ENCODE measurements around the gene IGFBP6. TPM values are rescaled to one million over a fixed set of nuclear protein-coding genes. Genes with fewer than 3 reads are reported as not detected.
"Not testable (repeated sequence)": the region's sequence is repeated elsewhere in the genome, so short reads cannot be mapped to it uniquely, and the experiment has no call there.

The IGFBP6 gene
- total RNA-seq, 1 donor from 2014 or later, result 33.7 TPM

GRCh38 chr12:53105256-53105655 lies 7.8 kb downstream of the IGFBP6 start:
- H3K36me3 ChIP-seq (ENCODE audit: control insufficient read depth, insufficient read depth, low read length), result no peaks in the 10 kb centered on the region
- TF ChIP-seq CTCF (IDR thresholded peaks at IDR 0.05; ENCODE audit: insufficient read depth, low read length, poor library complexity, severe bottlenecking), result no peak
- no peak for DNase-seq (ENCODE audit: low read depth)
- no peak overlapping the region for H3K4me3 ChIP-seq (ENCODE audit: low read depth, low read length)
- no peaks in the 10 kb centered on the region for H3K27me3 ChIP-seq (ENCODE audit: control insufficient read depth, insufficient read depth, low read length)

- Histone ChIP-seq H3K36me3 (ENCODE audit: control insufficient read depth, insufficient read depth, low read length) (no peaks in the 10 kb centered on the region), H3K27me3 (ENCODE audit: control insufficient read depth, insufficient read depth, low read length) (no peaks in the 10 kb centered on the region), H3K4me3 (ENCODE audit: low read depth, low read length) (no peak overlapping the region)
- no peak for TF ChIP-seq CTCF (IDR thresholded peaks at IDR 0.05; ENCODE audit: insufficient read depth, low read length, poor library complexity, severe bottlenecking)
- no peak for DNase-seq (ENCODE audit: low read depth)
These were observed 8.4 kb downstream of the IGFBP6 start for GRCh38 chr12:53105712-53106439.

- TF ChIP-seq CTCF (IDR thresholded peaks at IDR 0.05; ENCODE audit: insufficient read depth, low read length, poor library complexity, severe bottlenecking), result no peak
- DNase-seq (ENCODE audit: low read depth), result no peak
- no peaks in the 10 kb centered on the region for H3K27me3 ChIP-seq (ENCODE audit: control insufficient read depth, insufficient read depth, low read length)
- no peaks in the 10 kb centered on the region for H3K36me3 ChIP-seq (ENCODE audit: control insufficient read depth, insufficient read depth, low read length)
- no peak overlapping the region for H3K4me3 ChIP-seq (ENCODE audit: low read depth, low read length)
These were observed 9.7 kb downstream of the IGFBP6 start for GRCh38 chr12:53107122-53107521.

- DNase-seq (ENCODE audit: low read depth); H3K4me3 ChIP-seq (ENCODE audit: low read depth, low read length); H3K27me3 ChIP-seq (ENCODE audit: control insufficient read depth, insufficient read depth, low read length); H3K36me3 ChIP-seq (ENCODE audit: control insufficient read depth, insufficient read depth, low read length): not testable (repeated sequence)
These were observed 15.0 kb downstream of the IGFBP6 start for GRCh38 chr12:53112431-53112830.

- Histone ChIP-seq H3K27me3 (ENCODE audit: control insufficient read depth, insufficient read depth, low read length) (no peaks in the 10 kb centered on the region), H3K4me3 (ENCODE audit: low read depth, low read length) (no peak overlapping the region), H3K36me3 (ENCODE audit: control insufficient read depth, insufficient read depth, low read length) (no peaks in the 10 kb centered on the region)
- DNase-seq (ENCODE audit: low read depth), result no peak
- TF ChIP-seq CTCF (IDR thresholded peaks at IDR 0.05; ENCODE audit: insufficient read depth, low read length, poor library complexity, severe bottlenecking), result no peak
These were observed 15.8 kb downstream of the IGFBP6 start for GRCh38 chr12:53113136-53113705.

- Histone ChIP-seq H3K4me3 (ENCODE audit: low read depth, low read length) (no peak overlapping the region), H3K27me3 (ENCODE audit: control insufficient read depth, insufficient read depth, low read length) (no peaks in the 10 kb centered on the region), H3K36me3 (ENCODE audit: control insufficient read depth, insufficient read depth, low read length) (no peaks in the 10 kb centered on the region)
- no peak for TF ChIP-seq CTCF (IDR thresholded peaks at IDR 0.05; ENCODE audit: insufficient read depth, low read length, poor library complexity, severe bottlenecking)
- no peak for DNase-seq (ENCODE audit: low read depth)
These were observed 16.5 kb downstream of the IGFBP6 start for GRCh38 chr12:53113951-53114350.
